HFFc6 (cell line): ENCODE data around the gene TMEM196. TPM values are rescaled to one million over a fixed set of nuclear protein-coding genes. Genes with fewer than 3 reads are reported as not detected.

Experiments used
- DNase-seq: peaks from one replicate; pipeline ENCODE4 v3.0.0-alpha.2; 2018
- H3K27ac Mint-ChIP-seq: 2 replicates; pipeline ENCODE4 v1.8.0; 2020; ENCODE audit warnings: mild to moderate bottlenecking, mixed read lengths
- H3K27me3 Mint-ChIP-seq: 2 replicates; pipeline ENCODE4 v1.8.0; 2021; ENCODE audit warnings: mild to moderate bottlenecking, moderate library complexity, mixed read lengths; ENCODE audit not compliant: insufficient read depth
- H3K36me3 Mint-ChIP-seq: 2 replicates; pipeline ENCODE4 v1.8.0; 2021; ENCODE audit warnings: low read depth, mixed read lengths
- H3K4me1 Mint-ChIP-seq: 2 replicates; pipeline ENCODE4 v1.8.0; 2020; ENCODE audit warnings: low read depth, mixed read lengths
- H3K4me3 Mint-ChIP-seq: 2 replicates; pipeline ENCODE4 v1.8.0; 2020; ENCODE audit warnings: mild to moderate bottlenecking, moderate library complexity, mixed read lengths
- H3K9me3 Mint-ChIP-seq: 2 replicates; pipeline ENCODE4 v1.8.0; 2020; ENCODE audit warnings: mild to moderate bottlenecking, mixed read lengths
- CTCF ChIP-seq: fragments of 200-600 bp; sonication (generic); IDR thresholded peaks from 2 replicates; pipeline ENCODE4 v1.5.0; 2021; ENCODE audit warnings: antibody characterized with exemption, mild to moderate bottlenecking
- total RNA-seq, 6 experiments: library from RNA; stranded (reverse); fragmentation: NEBNext Ultra II Directional; extraction: Animal tissue kit (Norgen Biotek cat#: 25700); gene quantifications; 2 replicates in 1 of 6; 3 replicates in 5 of 6; pipeline ENCODE4 v1.2.3, GENCODE V29; 2021

The TMEM196 gene
- total RNA-seq, 6 experiments from 2014 or later = not detected

- Mint-ChIP-seq H3K27me3 (no peaks in the 10 kb centered on the region; the same call in 1 of the 2 replicates), H3K4me3 (no peak overlapping the region), H3K4me1 (no peaks in the 10 kb centered on the region), H3K27ac (no peak overlapping the region), H3K9me3 (no peaks in the 10 kb centered on the region), H3K36me3 (no peaks in the 10 kb centered on the region)
- TF ChIP-seq CTCF = peak; percentile 93
- no peak for DNase-seq
Observed at GRCh38 chr7:19754521-19755116, 18.8 kb downstream of the TMEM196 start.

DNA sequence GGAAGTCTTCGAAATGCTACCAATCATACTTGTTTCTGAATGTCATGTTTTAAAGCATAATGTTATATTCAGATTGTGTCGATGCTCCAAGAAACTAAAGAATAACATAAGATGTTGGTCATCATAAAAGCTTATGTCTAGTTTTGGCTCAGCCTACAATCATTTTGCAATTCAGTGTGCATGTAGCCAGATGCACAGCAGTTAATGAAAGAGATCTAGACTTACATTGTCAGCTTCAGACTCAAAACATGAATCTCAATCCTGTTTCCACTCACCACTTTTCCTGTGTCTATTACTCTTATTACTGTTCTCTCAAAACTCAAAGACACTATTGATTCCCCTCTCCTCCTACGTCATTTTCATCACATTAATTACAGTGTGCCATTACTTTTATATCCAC lies 21.4 kb downstream of the TMEM196 start:
- H3K36me3 Mint-ChIP-seq = no peaks in the 10 kb centered on the region
- DNase-seq = no peak
- H3K27ac Mint-ChIP-seq = no peak overlapping the region
- TF ChIP-seq CTCF = no peak
- no peaks in the 10 kb centered on the region for H3K4me1 Mint-ChIP-seq
- no peaks in the 10 kb centered on the region; the same call in 1 of the 2 replicates for H3K27me3 Mint-ChIP-seq
- H3K4me3 Mint-ChIP-seq = no peak overlapping the region
- no peaks in the 10 kb centered on the region for H3K9me3 Mint-ChIP-seq

- H3K4me1 Mint-ChIP-seq = no peaks in the 10 kb centered on the region
- no peaks in the 10 kb centered on the region for H3K36me3 Mint-ChIP-seq
- H3K27me3 Mint-ChIP-seq = no peaks in the 10 kb centered on the region; the same call in 1 of the 2 replicates
- H3K4me3 Mint-ChIP-seq = no peak overlapping the region
- H3K27ac Mint-ChIP-seq = no peak overlapping the region
- no peak for DNase-seq
- TF ChIP-seq CTCF = no peak
- no peaks in the 10 kb centered on the region for H3K9me3 Mint-ChIP-seq
Observed at GRCh38 chr7:19749658-19750057, 23.8 kb downstream of the TMEM196 start.

DNA sequence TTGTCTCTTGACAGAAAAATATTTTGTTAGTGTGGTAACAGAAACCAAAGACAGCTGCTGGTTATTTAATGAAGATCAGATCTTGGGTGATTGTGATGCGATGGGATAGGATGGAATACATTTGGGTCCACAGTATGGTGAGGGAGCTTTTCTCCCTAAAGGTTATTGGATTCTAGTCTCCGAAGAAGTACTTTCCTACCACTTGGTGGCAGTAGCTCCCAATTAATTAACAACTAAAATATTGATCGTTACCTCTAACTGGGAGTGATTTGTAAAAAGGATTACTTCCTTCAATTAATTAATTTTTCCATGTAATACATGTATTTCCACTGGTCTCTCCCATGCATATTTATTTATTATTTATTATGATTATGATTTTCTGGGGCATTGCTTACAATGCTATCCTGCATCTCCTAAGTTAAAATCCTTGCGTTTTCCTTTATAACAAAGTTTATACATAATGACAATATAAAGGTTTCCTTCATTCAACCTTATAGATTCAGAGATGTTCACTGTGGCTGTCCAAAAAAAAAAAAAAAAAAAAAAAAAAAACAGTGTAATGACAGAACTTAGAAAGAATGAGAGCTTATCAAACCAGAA lies 25.6 kb downstream of the TMEM196 start:
- DNase-seq = no peak
- peak; percentile 80 for TF ChIP-seq CTCF
- H3K27ac Mint-ChIP-seq = no peak overlapping the region
- no peaks in the 10 kb centered on the region for H3K4me1 Mint-ChIP-seq
- no peaks in the 10 kb centered on the region for H3K36me3 Mint-ChIP-seq
- no peaks in the 10 kb centered on the region for H3K9me3 Mint-ChIP-seq
- H3K27me3 Mint-ChIP-seq = peaks cover 2% of the 10 kb centered on the region
- no peak overlapping the region for H3K4me3 Mint-ChIP-seq

DNA sequence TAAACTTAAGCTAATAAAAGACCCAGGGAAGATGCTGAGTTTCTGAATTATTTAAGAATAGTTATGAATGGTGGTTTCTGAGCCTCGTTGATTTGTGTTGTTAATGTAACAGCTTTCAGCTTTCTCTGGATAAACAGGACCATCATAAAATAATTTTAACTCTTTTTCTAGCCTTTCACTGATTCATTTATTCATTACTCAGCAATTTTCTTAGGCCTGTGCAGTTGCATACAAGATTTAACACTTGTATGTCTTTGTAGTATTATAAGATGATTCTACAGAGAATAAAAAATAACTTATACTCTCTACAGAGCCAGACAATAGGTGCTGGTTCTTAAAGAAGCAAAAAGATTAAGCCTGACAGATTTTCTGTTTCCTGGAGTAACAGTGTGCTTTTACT lies 29.3 kb downstream of the TMEM196 start:
- no peaks in the 10 kb centered on the region for H3K4me1 Mint-ChIP-seq
- no peak overlapping the region for H3K4me3 Mint-ChIP-seq
- no peaks in the 10 kb centered on the region for H3K9me3 Mint-ChIP-seq
- H3K27me3 Mint-ChIP-seq = peaks cover 2% of the 10 kb centered on the region; the same call in 1 of the 2 replicates
- H3K36me3 Mint-ChIP-seq = no peaks in the 10 kb centered on the region
- no peak for DNase-seq
- no peak overlapping the region for H3K27ac Mint-ChIP-seq
- TF ChIP-seq CTCF = no peak
